ENCODE measurements around the gene MAN1A1.

- TF ChIP-seq CTCF (optimal IDR thresholded peaks at IDR 0.05 in 1 of 3, IDR thresholded peaks at IDR 0.05 in 1 of 3, conservative IDR thresholded peaks at IDR 0.05 in 1 of 3; ENCODE audit: extremely low read depth in 1 of 3, insufficient read depth in 2 of 3, low read length in 3 of 3), result no peak
- no peak for TF ChIP-seq EZH2 (IDR thresholded peaks at IDR 0.05; ENCODE audit: low read length)
Measured at GRCh38 chr6:119160911-119161310, 188.7 kb downstream of the MAN1A1 start.

All from keratinocyte (primary cell).